HEK293 (cell line): ENCODE results near the gene FXYD6.

Source experiments
- GFI1B ChIP-seq: fragments of 450-650 bp; formaldehyde crosslinking; IDR thresholded peaks from 2 replicates; pipeline ENCODE4 v1.5.1; 2016; ENCODE audit warnings: missing biosample characterization, missing genetic modification characterization
- GLIS2 ChIP-seq: fragments of 450-650 bp; formaldehyde crosslinking; IDR thresholded peaks from 2 replicates; pipeline ENCODE4 v1.5.1; 2016; ENCODE audit warnings: missing biosample characterization, missing genetic modification characterization
- PATZ1 ChIP-seq: fragments of 450-650 bp; formaldehyde crosslinking; IDR thresholded peaks from 2 replicates; pipeline ENCODE4 v1.5.1; 2016; ENCODE audit warnings: missing biosample characterization, missing genetic modification characterization
- PRDM1 ChIP-seq: fragments of 450-650 bp; formaldehyde crosslinking; IDR thresholded peaks from 2 replicates; pipeline ENCODE4; 2016; ENCODE audit warnings: missing biosample characterization, missing genetic modification characterization
- SALL2 ChIP-seq: fragments of 450-650 bp; formaldehyde crosslinking; IDR thresholded peaks from 2 replicates; pipeline ENCODE4 v1.5.0; 2017; ENCODE audit warnings: missing biosample characterization, mild to moderate bottlenecking, missing genetic modification characterization, borderline replicate concordance
- SP3 ChIP-seq: fragments of 450-650 bp; formaldehyde crosslinking; IDR thresholded peaks from 2 replicates; pipeline ENCODE4 v1.5.1; 2016; ENCODE audit warnings: missing biosample characterization, missing genetic modification characterization
- ZBTB44 ChIP-seq: fragments of 450-650 bp; IDR thresholded peaks from 2 replicates; pipeline ENCODE4 v1.5.1; 2018; ENCODE audit warnings: missing biosample characterization, mild to moderate bottlenecking, missing genetic modification characterization
- ZBTB6 ChIP-seq: fragments of 450-650 bp; formaldehyde crosslinking; IDR thresholded peaks from 2 replicates; pipeline ENCODE4 v1.5.1; 2017; ENCODE audit warnings: missing biosample characterization, missing genetic modification characterization
- ZFP3 ChIP-seq: fragments of 450-650 bp; formaldehyde crosslinking; IDR thresholded peaks from 2 replicates; pipeline ENCODE4 v1.5.1; 2016; ENCODE audit warnings: low read depth, missing biosample characterization, missing genetic modification characterization
- ZNF114 ChIP-seq: fragments of 450-650 bp; formaldehyde crosslinking; IDR thresholded peaks from 2 replicates; pipeline ENCODE4 v1.5.0; 2017; ENCODE audit warnings: missing biosample characterization, missing genetic modification characterization
- ZNF18 ChIP-seq: fragments of 450-650 bp; formaldehyde crosslinking; IDR thresholded peaks from 2 replicates; pipeline ENCODE4 v1.5.1; 2016; ENCODE audit warnings: missing biosample characterization, missing genetic modification characterization
- ZNF184 ChIP-seq: fragments of 450-650 bp; IDR thresholded peaks from 2 replicates; pipeline ENCODE4 v1.5.1; 2018; ENCODE audit warnings: missing biosample characterization, mild to moderate bottlenecking, missing genetic modification characterization
- ZNF202 ChIP-seq: fragments of 450-650 bp; formaldehyde crosslinking; IDR thresholded peaks from 2 replicates; pipeline ENCODE4 v1.5.1; 2016; ENCODE audit warnings: missing biosample characterization, missing genetic modification characterization, borderline replicate concordance
- ZNF221 ChIP-seq: fragments of 450-650 bp; formaldehyde crosslinking; IDR thresholded peaks from 2 replicates; pipeline ENCODE4 v1.5.1; 2017; ENCODE audit warnings: missing biosample characterization, missing genetic modification characterization, borderline replicate concordance
- ZNF274 ChIP-seq, 2 experiments: fragments of 200-500 bp in 1 of 2; fragments of 450-650 bp in 1 of 2; sonication (Bioruptor generic) in 1 of 2; formaldehyde crosslinking in 1 of 2; IDR thresholded peaks; 2 replicates each; pipeline versions ENCODE4 v1.5.1 to v1.6.1; 2014 to 2016; ENCODE audit warnings: borderline replicate concordance in 1 of 2, inconsistent platforms in 1 of 2, low read length in 1 of 2, missing biosample characterization in 1 of 2, missing genetic modification characterization in 1 of 2
- ZNF366 ChIP-seq: fragments of 450-650 bp; formaldehyde crosslinking; conservative IDR thresholded peaks from 2 replicates; pipeline ENCODE4 v1.5.1; 2016; ENCODE audit warnings: missing biosample characterization, missing genetic modification characterization
- ZNF426 ChIP-seq: fragments of 450-650 bp; formaldehyde crosslinking; IDR thresholded peaks from 2 replicates; pipeline ENCODE4 v1.5.1; 2017; ENCODE audit warnings: missing biosample characterization, missing genetic modification characterization, mild to moderate bottlenecking, inconsistent platforms, moderate library complexity
- ZNF514 ChIP-seq: fragments of 450-650 bp; formaldehyde crosslinking; IDR thresholded peaks from 2 replicates; pipeline ENCODE4 v1.5.1; 2016; ENCODE audit warnings: missing biosample characterization, missing genetic modification characterization
- ZNF561 ChIP-seq: fragments of 450-650 bp; IDR thresholded peaks from 2 replicates; pipeline ENCODE4 v1.5.1; 2018; ENCODE audit warnings: missing biosample characterization, missing genetic modification characterization, borderline replicate concordance
- ZNF596 ChIP-seq: fragments of 450-650 bp; IDR thresholded peaks from 2 replicates; pipeline ENCODE4 v1.5.0; 2018; ENCODE audit warnings: missing biosample characterization, mild to moderate bottlenecking, missing genetic modification characterization, moderate library complexity
- ZNF600 ChIP-seq: fragments of 450-650 bp; formaldehyde crosslinking; IDR thresholded peaks from 2 replicates; pipeline ENCODE4 v1.5.1; 2016; ENCODE audit warnings: missing biosample characterization, missing genetic modification characterization
- ZNF624 ChIP-seq: fragments of 450-650 bp; formaldehyde crosslinking; IDR thresholded peaks from 2 replicates; pipeline ENCODE4 v1.5.1; 2017; ENCODE audit warnings: missing biosample characterization, missing genetic modification characterization
- ZNF639 ChIP-seq: fragments of 450-650 bp; formaldehyde crosslinking; IDR thresholded peaks from 2 replicates; pipeline ENCODE4 v1.5.1; 2016; ENCODE audit warnings: missing biosample characterization, missing genetic modification characterization
- ZNF654 ChIP-seq: fragments of 450-650 bp; formaldehyde crosslinking; IDR thresholded peaks from 2 replicates; pipeline ENCODE4 v1.5.1; 2016; ENCODE audit warnings: low read depth, missing biosample characterization, missing genetic modification characterization
- ZNF658 ChIP-seq: fragments of 450-650 bp; formaldehyde crosslinking; IDR thresholded peaks from 2 replicates; pipeline ENCODE4; 2016; ENCODE audit warnings: missing biosample characterization, missing genetic modification characterization
- ZNF677 ChIP-seq: fragments of 450-650 bp; IDR thresholded peaks from 2 replicates; pipeline ENCODE4 v1.5.0; 2018; ENCODE audit warnings: missing biosample characterization, mild to moderate bottlenecking, missing genetic modification characterization, moderate library complexity
- ZNF792 ChIP-seq: fragments of 450-650 bp; formaldehyde crosslinking; IDR thresholded peaks from 2 replicates; pipeline ENCODE4 v1.5.1; 2016; ENCODE audit warnings: missing biosample characterization, missing genetic modification characterization

The FXYD6 gene

GRCh38 chr11:117843666-117844484 is 32.6 kb downstream of the FXYD6 start (continued):
- no peak for TF ChIP-seq GLIS2 (tag by site-specific recombination)
- TF ChIP-seq ZNF366 (tag by site-specific recombination), result no peak
- TF ChIP-seq ZBTB6 (tag by site-specific recombination), result no peak
- TF ChIP-seq PRDM1 (tag by site-specific recombination), result no peak
- TF ChIP-seq ZFP3 (tag by site-specific recombination), result no peak
- TF ChIP-seq ZNF18 (tag by site-specific recombination), result no peak
- TF ChIP-seq SP3 (tag by site-specific recombination), result no peak
- TF ChIP-seq ZNF792 (tag by site-specific recombination), result no peak
- TF ChIP-seq ZNF561 (tag by site-specific recombination), result no peak
- no peak for TF ChIP-seq ZNF426 (tag by site-specific recombination)
- no peak for TF ChIP-seq ZNF658 (tag by site-specific recombination)
- TF ChIP-seq PATZ1, result no peak
- no peak for TF ChIP-seq ZNF624 (tag by site-specific recombination)
- TF ChIP-seq ZNF639 (tag by site-specific recombination), result no peak
- no peak for TF ChIP-seq ZNF514 (tag by site-specific recombination)
- TF ChIP-seq ZNF184 (tag by site-specific recombination), result no peak
- TF ChIP-seq ZNF600 (tag by site-specific recombination), result no peak
- TF ChIP-seq ZNF221 (tag by site-specific recombination), result no peak
- no peak for TF ChIP-seq ZNF202 (tag by site-specific recombination)
- TF ChIP-seq ZNF114, result no peak
- TF ChIP-seq ZNF274 (IDR thresholded peaks at IDR 0.05; ENCODE audit: low read length), result no peak
- no peak for TF ChIP-seq ZNF274 (tag by site-specific recombination; IDR thresholded peaks at IDR 0.05; ENCODE audit: borderline replicate concordance)
- no peak for TF ChIP-seq ZNF596 (tag by site-specific recombination)
- TF ChIP-seq ZBTB44 (tag by site-specific recombination), result no peak
- TF ChIP-seq ZNF677 (tag by site-specific recombination), result no peak
- TF ChIP-seq ZNF654 (tag by site-specific recombination), result peak; percentile 53
- TF ChIP-seq SALL2 (tag by site-specific recombination), result no peak
- no peak for TF ChIP-seq GFI1B
- TF ChIP-seq, all 188 proteins: peak for 5
